T-cell (primary cell): ENCODE measurements around the gene CYP3A5. TPM values are rescaled to one million over a fixed set of nuclear protein-coding genes. Genes with fewer than 3 reads are reported as not detected.

Experiments
- ATAC-seq, 4 experiments: fragments of 200-7000 bp in 3 of 4; fragments of 150-1000 bp in 1 of 4; cut with Tn5 transposase; replicated peaks in 1 of 4; 1 replicate in 3 of 4; 2 replicates in 1 of 4; pipeline ENCODE4 v1.10.0; 2021; ENCODE audit warnings: moderate library complexity in 3 of 4, mild to moderate bottlenecking in 2 of 4, moderate number of reproducible peaks in 1 of 4
- CTCF ChIA-PET, 2 donors: fragments of 300-600 bp; sonication (Branson Sonifier 250); formaldehyde crosslinking; loops; one replicate each; lab custom pipeline; 2022; ENCODE audit warnings: antibody characterized with exemption in 2 of 2; lab: Charles Lee
- POLR2A ChIA-PET, 2 donors: fragments of 300-600 bp; sonication (Branson Sonifier 250); formaldehyde crosslinking; loops; one replicate each; lab custom pipeline; 2022; ENCODE audit warnings: antibody characterized with exemption in 2 of 2; lab: Charles Lee
- DNase-seq, 35 experiments: peaks; one replicate each; pipeline versions ENCODE4 v3.0.0 to v3.0.0-alpha.2; 2013 to 2023
- H3K27ac ChIP-seq: one replicate; pipeline ENCODE4 v1.5.1; 2013; ENCODE audit warnings: low read length
- H3K27me3 ChIP-seq, 2 experiments: replicated peaks in 1 of 2; 1 replicate in 1 of 2; 2 replicates in 1 of 2; pipeline versions ENCODE4 v1.6.1 to v1.7.0; 2013; ENCODE audit warnings: low read length in 1 of 2, mixed read lengths in 1 of 2; ENCODE audit not compliant: control insufficient read depth in 2 of 2, insufficient read depth in 2 of 2; ENCODE audit errors: extremely low read depth in 1 of 2
- H3K36me3 ChIP-seq, 2 donors: 1 replicate in 1 of 2; 2 replicates in 1 of 2; pipeline versions ENCODE4 v1.6.1 to v1.7.0; 2013; ENCODE audit warnings: low read length in 1 of 2; ENCODE audit not compliant: control insufficient read depth in 2 of 2, insufficient read depth in 1 of 2; ENCODE audit errors: extremely low read depth in 1 of 2
- H3K4me1 ChIP-seq, 2 experiments: 1 replicate in 1 of 2; 2 replicates in 1 of 2; pipeline versions ENCODE4 v1.6.1 to v1.7.0; 2013; ENCODE audit warnings: low read length in 2 of 2, mixed read lengths in 1 of 2; ENCODE audit not compliant: insufficient read depth in 2 of 2, control insufficient read depth in 1 of 2; ENCODE audit errors: extremely low read depth in 1 of 2
- H3K4me3 ChIP-seq, 2 donors: 1 replicate in 1 of 2; 2 replicates in 1 of 2; pipeline versions ENCODE4 v1.5.1 to v1.7.0; 2013; ENCODE audit warnings: mild to moderate bottlenecking in 2 of 2, low read length in 1 of 2, moderate library complexity in 1 of 2; ENCODE audit not compliant: control insufficient read depth in 1 of 2; ENCODE audit errors: extremely low read depth in 1 of 2
- H3K9me3 ChIP-seq: 2 replicates; pipeline ENCODE4 v1.7.0; 2013
- H3K27ac Mint-ChIP-seq, 2 donors: one replicate each; pipeline ENCODE4 v1.8.0; 2020 to 2021; ENCODE audit warnings: mild to moderate bottlenecking in 2 of 2, mixed read lengths in 2 of 2
- H3K27me3 Mint-ChIP-seq, 2 donors: one replicate each; pipeline ENCODE4 v1.8.0; 2021 to 2022; ENCODE audit warnings: mixed read lengths in 2 of 2
- H3K36me3 Mint-ChIP-seq: one replicate; pipeline ENCODE4 v1.8.0; 2021; ENCODE audit warnings: mixed read lengths
- H3K4me1 Mint-ChIP-seq, 3 donors: one replicate each; pipeline ENCODE4 v1.8.0; 2020 to 2022; ENCODE audit warnings: mixed read lengths in 3 of 3, mild to moderate bottlenecking in 1 of 3
- H3K4me3 Mint-ChIP-seq, 3 donors: one replicate each; pipeline ENCODE4 v1.8.0; 2020 to 2022; ENCODE audit warnings: mild to moderate bottlenecking in 3 of 3, mixed read lengths in 3 of 3, moderate library complexity in 3 of 3
- H3K9me3 Mint-ChIP-seq, 3 donors: one replicate each; pipeline ENCODE4 v1.8.0; 2020 to 2022; ENCODE audit warnings: mixed read lengths in 3 of 3
- WGBS: methylation state at CpG from one replicate; pipeline ENCODE4 v1.1.5; 2013; ENCODE audit warnings: missing lambda C conversion rate; ENCODE audit not compliant: insufficient coverage; 5-methylcytosine and 5-hydroxymethylcytosine counted together
- total RNA-seq, 35 experiments: library from RNA in 6 of 35; stranded (reverse) in 6 of 35; fragments of 120-200 nt in 1 of 35; gene quantifications; one replicate each; pipeline versions ENCODE4 v1.2.1 to v1.2.4 and lab custom pipeline; 2013 to 2026

Gene CYP3A5
- total RNA-seq, 5 donors from 2014 or later (not counting 1 experiment from before 2014, with no cell fraction given), result 0.22 to 0.58 (median 0.46) TPM; not detected in 2

GRCh38 chr7:99674995-99675742, 4.6 kb downstream of the CYP3A5 start:
- Mint-ChIP-seq H3K27ac (peak overlapping the region; percentile 84 to 85), H3K4me3 (peak overlapping the region in 1 of 3 donors; percentile 68), H3K27me3 (no peaks in the 10 kb centered on the region), H3K36me3 (peaks cover 9% of the 10 kb centered on the region), H3K4me1 (peaks cover 20 to 26% (median 25%) of the 10 kb centered on the region in 3 donors), H3K9me3 (no peaks in the 10 kb centered on the region)
- peak; percentile 23 to 82 (median 47) for ATAC-seq
- H3K9me3 ChIP-seq, result no peaks in the 10 kb centered on the region
- no peak overlapping the region for H3K4me3 ChIP-seq
- POLR2A ChIA-PET, result no interaction called here
- no peaks in the 10 kb centered on the region for H3K36me3 ChIP-seq
- WGBS, result 20% methylated on average over 1 of the region's 2 CpGs
- CTCF ChIA-PET, result no interaction called here
- H3K4me1 ChIP-seq, result peaks cover 6 to 8% of the 10 kb centered on the region in 2 experiments
- no peak overlapping the region for H3K27ac ChIP-seq
- H3K27me3 ChIP-seq, result no peaks in the 10 kb centered on the region
- peak in 1 of 35 experiments; percentile 17 for DNase-seq

- ATAC-seq (no peak), DNase-seq (no peak)
- H3K4me1 ChIP-seq, result peaks cover 6 to 8% of the 10 kb centered on the region in 2 experiments
- Mint-ChIP-seq H3K9me3 (no peaks in the 10 kb centered on the region), H3K27ac (no peak overlapping the region), H3K36me3 (peaks cover 18% of the 10 kb centered on the region), H3K27me3 (no peaks in the 10 kb centered on the region), H3K4me3 (no peak overlapping the region), H3K4me1 (peaks cover 20 to 26% (median 25%) of the 10 kb centered on the region in 3 donors)
- CTCF ChIA-PET, result no interaction called here
- H3K27me3 ChIP-seq, result no peaks in the 10 kb centered on the region
- no peaks in the 10 kb centered on the region for H3K36me3 ChIP-seq
- no peaks in the 10 kb centered on the region for H3K9me3 ChIP-seq
- POLR2A ChIA-PET, result interaction anchor here in 1 of 2 donors (0.5 kb wide), 1 partner anchor 328 kb away, joined by 5 read pairs; no protein-coding TSS in a partner anchor
- H3K27ac ChIP-seq, result no peak overlapping the region
- WGBS, result 100% methylated on average over 3 of the region's 7 CpGs
- H3K4me3 ChIP-seq, result no peak overlapping the region
Observed at GRCh38 chr7:99672573-99672972, 7.2 kb downstream of the CYP3A5 start.

GRCh38 chr7:99669782-99670181, 10.0 kb downstream of the CYP3A5 start:
- peaks cover 7 to 13% (median 10%) of the 10 kb centered on the region in 3 donors for H3K4me1 Mint-ChIP-seq
- Histone ChIP-seq H3K4me3 (no peak overlapping the region), H3K27ac (no peak overlapping the region), H3K36me3 (no peaks in the 10 kb centered on the region), H3K4me1 (peaks cover 0 to under 1% of the 10 kb centered on the region in 2 experiments), H3K9me3 (no peaks in the 10 kb centered on the region), H3K27me3 (no peaks in the 10 kb centered on the region)
- ChIA-PET POLR2A (no interaction called here), CTCF (no interaction called here)
- no peak overlapping the region for H3K4me3 Mint-ChIP-seq
- DNase-seq (no peak), ATAC-seq (no peak)
- peaks cover 28% of the 10 kb centered on the region for H3K36me3 Mint-ChIP-seq
- 100% methylated on average over 1 of the region's 3 CpGs for WGBS
- H3K27ac Mint-ChIP-seq, result no peak overlapping the region
- H3K27me3 Mint-ChIP-seq, result no peaks in the 10 kb centered on the region
- no peaks in the 10 kb centered on the region for H3K9me3 Mint-ChIP-seq

GRCh38 chr7:99668541-99668940, 11.3 kb downstream of the CYP3A5 start:
- H3K27ac Mint-ChIP-seq, result no peak overlapping the region
- 96% methylated on average over 4 of the region's 8 CpGs for WGBS
- POLR2A ChIA-PET, result no interaction called here

GRCh38 chr7:99667179-99667578, 12.6 kb downstream of the CYP3A5 start:
- CTCF ChIA-PET, result no interaction called here
- ATAC-seq (no peak), DNase-seq (no peak)
- Histone ChIP-seq H3K36me3 (peaks cover 0 to 2% of the 10 kb centered on the region in 2 donors), H3K4me1 (no peaks in the 10 kb centered on the region), H3K9me3 (no peaks in the 10 kb centered on the region), H3K4me3 (no peak overlapping the region), H3K27ac (no peak overlapping the region), H3K27me3 (no peaks in the 10 kb centered on the region)
- Mint-ChIP-seq H3K27me3 (no peaks in the 10 kb centered on the region), H3K4me3 (no peak overlapping the region), H3K27ac (no peak overlapping the region), H3K4me1 (no peaks in the 10 kb centered on the region), H3K9me3 (no peaks in the 10 kb centered on the region), H3K36me3 (peaks cover 49% of the 10 kb centered on the region)
- no CpG with 5 or more reads among the region's 2 CpGs for WGBS
- POLR2A ChIA-PET, result no interaction called here

More at GRCh38 chr7:99668541-99668940, 11.3 kb downstream of the CYP3A5 start:
- no peaks in the 10 kb centered on the region for H3K36me3 ChIP-seq
- H3K9me3 Mint-ChIP-seq, result no peaks in the 10 kb centered on the region
- H3K27me3 ChIP-seq, result no peaks in the 10 kb centered on the region
- H3K4me1 ChIP-seq, result no peaks in the 10 kb centered on the region
- ATAC-seq (no peak), DNase-seq (no peak)
- no peaks in the 10 kb centered on the region for H3K9me3 ChIP-seq
- H3K27me3 Mint-ChIP-seq, result no peaks in the 10 kb centered on the region
- H3K36me3 Mint-ChIP-seq, result peaks cover 37% of the 10 kb centered on the region
- CTCF ChIA-PET, result no interaction called here
- H3K4me3 ChIP-seq, result no peak overlapping the region
- H3K4me3 Mint-ChIP-seq, result no peak overlapping the region
- H3K27ac ChIP-seq, result no peak overlapping the region
- H3K4me1 Mint-ChIP-seq, result peaks cover under 1 to 4% (median 3%) of the 10 kb centered on the region in 3 donors

GRCh38 chr7:99666013-99666395, 13.8 kb downstream of the CYP3A5 start:
- no peaks in the 10 kb centered on the region for H3K4me1 ChIP-seq
- POLR2A ChIA-PET, result no interaction called here
- no peak for DNase-seq

More at GRCh38 chr7:99666013-99666395, 13.8 kb downstream of the CYP3A5 start:
- no peaks in the 10 kb centered on the region for H3K9me3 Mint-ChIP-seq
- no peak overlapping the region for H3K4me3 ChIP-seq
- peaks cover 0 to 2% of the 10 kb centered on the region in 2 donors for H3K36me3 ChIP-seq
- H3K27me3 ChIP-seq, result no peaks in the 10 kb centered on the region
- no CpG with 5 or more reads among the region's 1 CpG for WGBS
- no peaks in the 10 kb centered on the region for H3K27me3 Mint-ChIP-seq
- H3K27ac ChIP-seq, result no peak overlapping the region
- H3K4me3 Mint-ChIP-seq, result no peak overlapping the region
- no peaks in the 10 kb centered on the region for H3K4me1 Mint-ChIP-seq
- no peak overlapping the region for H3K27ac Mint-ChIP-seq
- peaks cover 57% of the 10 kb centered on the region for H3K36me3 Mint-ChIP-seq
- no peaks in the 10 kb centered on the region for H3K9me3 ChIP-seq
- CTCF ChIA-PET, result no interaction called here
- no peak for ATAC-seq
